NCI-H82 treated with DMSO at 0.1 percent for 48 hours (cell line): ENCODE data around the gene COX8A.
"Not testable (repeated sequence)": the region's sequence is repeated elsewhere in the genome, so short reads cannot be mapped to it uniquely, and the experiment has no call there.

Experiments
- DNase-seq: peaks from one replicate; lab custom pipeline; 2025; ENCODE audit not compliant: unreplicated experiment; lab: John Stamatoyannopoulos, UW

Gene COX8A

GRCh38 chr11:63969461-63969860 is 5.0 kb upstream of the COX8A start:
- no peak for DNase-seq

DNA sequence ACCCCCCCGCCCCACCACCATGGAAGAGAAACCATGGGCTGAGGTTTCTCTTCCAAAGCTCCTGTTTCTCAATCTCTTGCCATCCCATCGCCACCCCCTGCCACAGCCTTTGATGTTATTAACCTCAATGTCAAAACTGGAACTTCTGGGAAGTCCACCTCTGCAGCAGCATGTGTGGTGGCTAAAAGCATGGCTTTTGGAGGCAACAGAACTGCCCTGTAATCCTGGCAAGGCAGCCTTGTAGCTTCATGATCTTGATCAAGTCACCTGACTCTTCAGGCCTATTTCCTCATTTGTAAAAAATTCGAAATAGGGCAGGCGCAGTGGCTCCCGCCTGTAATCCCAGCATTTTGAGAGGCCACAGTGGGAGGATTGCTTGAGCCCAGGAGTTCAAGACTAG is 3.5 kb upstream of the COX8A start:
- DNase-seq = no peak

DNA sequence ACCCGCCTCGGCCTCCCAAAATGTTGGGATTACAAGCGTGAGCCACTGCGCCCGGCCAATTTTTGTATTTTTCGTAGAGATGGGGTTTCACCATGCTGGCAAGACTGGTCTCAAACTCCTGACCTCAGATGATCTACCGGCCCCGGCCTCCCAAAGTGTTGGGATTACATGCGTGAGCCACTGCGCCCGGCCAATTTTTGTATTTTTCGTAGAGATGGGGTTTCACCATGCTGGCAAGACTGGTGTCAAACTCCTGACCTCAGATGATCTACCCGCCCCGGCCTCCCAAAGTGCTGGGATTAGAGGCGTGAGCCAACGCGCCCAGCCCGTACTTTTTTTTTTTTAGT is 535 bp upstream of the COX8A start:
- not testable (repeated sequence) for DNase-seq

DNA sequence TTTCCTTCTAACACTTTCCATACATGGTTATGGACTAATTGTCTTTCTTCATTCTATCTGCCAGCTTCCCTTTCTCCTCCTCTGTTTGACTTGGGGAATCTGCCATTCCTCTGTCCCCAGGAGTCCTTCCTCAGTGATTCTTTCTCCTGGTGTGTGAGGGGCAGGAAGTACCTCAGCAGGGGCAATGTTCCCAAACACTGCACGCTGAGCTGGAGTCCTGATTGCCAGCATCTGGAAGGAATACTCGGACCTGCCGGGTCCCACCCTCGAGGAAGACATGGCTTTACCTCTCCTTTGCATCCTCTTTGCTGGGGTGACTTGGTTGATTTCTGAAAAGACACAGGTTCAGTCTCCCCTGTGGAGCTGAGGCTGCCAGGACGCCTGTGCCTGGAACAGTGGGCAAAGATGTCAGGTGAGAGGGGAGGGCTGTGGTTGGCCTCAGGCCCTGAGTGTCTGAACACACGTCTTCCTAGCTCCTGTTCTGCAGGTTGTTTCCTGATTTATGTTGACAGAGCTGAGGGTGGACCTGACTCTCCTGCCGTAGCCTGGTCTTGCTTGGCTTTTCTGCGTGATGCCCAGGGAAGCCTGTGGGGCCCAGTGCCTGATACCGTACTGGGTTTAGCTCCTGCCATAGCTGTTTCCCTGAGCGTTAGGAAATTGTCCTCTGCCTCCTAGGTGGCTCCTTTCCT is 4.3 kb downstream of the COX8A start:
- no peak for DNase-seq

DNA sequence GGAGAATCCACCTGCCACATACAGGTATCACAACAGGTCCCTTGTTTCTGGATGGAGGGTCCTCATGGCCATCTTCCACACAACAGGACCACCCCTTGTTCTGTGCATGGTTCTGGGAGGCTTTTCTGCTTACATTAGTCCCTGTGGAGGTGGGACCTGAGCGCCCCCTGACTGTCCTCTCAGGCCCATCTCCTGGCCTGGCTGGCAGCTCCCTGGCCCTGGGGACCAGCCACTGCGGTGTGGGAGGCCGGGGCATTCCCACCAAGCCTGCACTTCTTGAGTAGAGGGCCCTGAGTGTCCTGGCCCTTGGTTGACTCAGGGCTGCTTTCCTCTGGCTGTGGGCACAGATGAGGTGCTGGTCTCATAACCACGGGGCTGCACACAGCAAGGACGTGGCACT is 5.0 kb downstream of the COX8A start:
- no peak for DNase-seq

- DNase-seq = no peak
Measured at GRCh38 chr11:63985812-63986155, 11.4 kb downstream of the COX8A start.

GRCh38 chr11:63986156-63986931 is 11.9 kb downstream of the COX8A start, which contains the start of gene OTUB1:
OTUB1 (plus strand) TSS chr11:63986438; CDS start chr11:63986457, 19 bp downstream.
- DNase-seq = peak; percentile 66

DNA sequence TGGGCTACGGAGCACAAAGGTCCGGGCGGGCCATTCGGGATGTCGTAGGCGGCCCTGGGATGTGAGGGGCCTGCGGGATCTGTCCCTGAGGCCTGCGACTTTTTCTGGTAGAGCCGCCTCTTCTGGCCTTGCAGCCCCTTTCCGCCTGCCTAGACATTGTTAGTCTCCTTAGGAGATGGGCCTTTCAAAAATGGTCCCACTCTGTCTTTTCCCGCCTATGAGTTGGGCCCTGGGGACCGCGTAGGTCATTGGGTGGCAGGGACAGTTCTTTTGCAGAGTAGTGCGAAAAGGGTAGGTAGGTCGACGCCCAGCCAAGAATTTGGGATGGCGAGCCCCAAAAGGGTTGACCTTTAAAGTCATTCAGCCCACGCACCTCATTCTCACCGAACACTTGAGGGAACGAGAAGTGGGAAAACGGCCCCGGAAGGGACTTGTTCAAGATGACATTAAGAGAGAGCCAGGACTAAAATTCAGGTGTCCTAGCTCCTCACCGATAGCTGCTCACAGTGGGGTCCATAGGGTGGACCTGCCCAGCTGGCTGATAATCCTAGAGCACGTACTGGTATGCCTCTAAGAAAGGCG is 12.6 kb downstream of the COX8A start:
- DNase-seq = no peak

- DNase-seq = no peak
Measured at GRCh38 chr11:63991558-63991957, 17.1 kb downstream of the COX8A start.

- DNase-seq = no peak
Measured at GRCh38 chr11:63993100-63993499, 18.7 kb downstream of the COX8A start.

DNA sequence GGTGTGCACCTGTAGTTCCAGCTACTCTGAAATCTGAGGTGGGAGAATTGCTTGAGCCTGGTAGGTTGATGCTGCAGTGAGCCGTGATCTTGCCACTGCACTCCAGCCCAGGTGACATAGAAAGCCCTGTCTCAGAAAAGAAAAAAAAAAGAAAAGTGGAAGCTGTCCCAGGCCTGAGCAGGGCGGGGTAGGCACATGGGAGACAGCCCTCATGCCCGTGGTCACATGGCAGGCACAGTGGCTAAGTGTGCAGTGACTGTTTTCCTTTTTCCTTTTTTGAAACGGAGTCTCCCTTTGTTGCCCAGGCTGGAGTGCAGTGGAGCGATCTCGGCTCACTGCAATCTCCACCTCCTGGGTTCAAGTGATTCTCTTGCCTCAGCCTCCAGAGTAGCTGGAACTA is 19.6 kb downstream of the COX8A start:
- DNase-seq = no peak

DNA sequence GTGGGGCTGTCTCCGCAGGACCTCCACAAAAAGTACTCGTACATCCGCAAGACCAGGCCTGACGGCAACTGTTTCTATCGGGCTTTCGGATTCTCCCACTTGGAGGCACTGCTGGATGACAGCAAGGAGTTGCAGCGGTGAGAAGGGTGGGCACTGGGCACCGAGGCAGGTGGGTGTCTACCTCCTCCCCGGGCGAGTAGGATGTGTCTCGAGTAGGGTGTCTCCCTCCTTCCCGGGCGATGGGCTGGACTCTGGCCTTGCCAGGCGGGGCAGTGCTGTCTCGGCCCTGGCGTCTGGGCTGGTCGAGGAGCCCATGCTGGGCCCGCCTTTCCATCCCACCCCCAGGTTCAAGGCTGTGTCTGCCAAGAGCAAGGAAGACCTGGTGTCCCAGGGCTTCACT is 22.1 kb downstream of the COX8A start:
- no peak for DNase-seq

- no peak for DNase-seq
Measured at GRCh38 chr11:63997104-63997700, 22.8 kb downstream of the COX8A start.

DNA sequence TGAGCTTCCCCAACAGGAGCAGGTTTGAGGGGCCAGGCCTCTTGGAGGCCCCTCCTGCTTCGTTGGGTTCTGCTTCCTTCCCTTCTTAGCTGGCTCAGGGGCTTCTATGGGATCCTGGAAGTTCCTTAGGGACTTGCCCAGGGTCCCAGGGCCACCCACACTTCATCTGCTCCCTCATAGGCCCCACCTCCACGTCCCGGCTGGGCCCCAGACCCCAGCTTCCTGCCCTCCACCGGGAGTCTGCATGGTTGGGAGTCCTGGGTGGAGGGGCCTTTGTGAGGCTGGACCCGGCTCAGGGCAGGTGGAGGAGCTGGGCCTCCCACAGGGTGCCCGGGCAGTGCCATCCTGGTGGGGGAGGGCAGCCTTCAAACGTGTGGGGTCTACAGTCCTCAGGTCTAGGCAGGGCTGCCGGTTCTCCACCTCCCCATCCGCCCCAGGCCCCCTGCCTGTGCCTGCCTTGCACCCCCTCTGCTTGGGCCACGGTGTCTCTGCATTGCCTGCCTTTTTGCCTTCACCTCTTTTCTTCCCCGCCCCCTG is 23.4 kb downstream of the COX8A start:
- DNase-seq = no peak

GRCh38 chr11:63998558-63999348 is 24.3 kb downstream of the COX8A start:
- no peak for DNase-seq

- no peak for DNase-seq
Measured at GRCh38 chr11:63999349-64000025, 25.1 kb downstream of the COX8A start.

GRCh38 chr11:64000026-64000739 is 25.8 kb downstream of the COX8A start:
- no peak for DNase-seq

DNA sequence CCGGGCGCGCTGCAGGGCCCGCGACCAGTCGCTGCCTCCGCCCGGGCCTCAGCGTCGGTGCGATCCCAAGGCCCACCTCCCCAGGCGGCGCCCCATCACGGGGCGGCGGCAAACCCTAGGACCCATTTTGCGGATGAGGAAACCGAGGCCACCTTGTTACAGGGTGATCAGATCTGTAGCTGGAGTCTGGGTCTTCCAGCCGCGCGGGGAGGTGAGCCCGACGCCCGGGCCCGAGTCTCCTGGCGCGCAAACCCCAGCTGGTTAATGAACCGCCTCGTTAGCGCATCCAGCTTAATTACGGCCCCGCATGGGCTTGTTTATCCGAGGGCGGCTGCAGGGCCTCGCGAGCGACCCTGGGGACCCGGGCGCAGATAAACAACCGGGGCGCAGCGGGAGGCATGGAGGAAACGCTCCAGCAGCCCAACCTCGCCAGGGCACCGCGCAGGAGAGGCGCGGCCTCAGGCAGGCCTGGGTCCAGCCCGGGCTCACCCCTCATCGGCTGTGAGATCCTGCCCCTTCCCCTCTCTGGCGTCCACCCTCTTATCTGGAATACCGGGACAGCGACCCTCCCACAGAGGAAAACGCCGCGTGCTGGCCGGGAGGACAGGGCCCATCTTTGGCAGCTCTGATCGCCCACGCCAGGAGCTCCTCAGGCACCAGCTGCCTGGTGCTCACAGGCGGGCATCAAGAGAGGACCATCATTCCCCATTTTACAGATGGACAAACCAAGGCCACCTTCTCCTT is 26.5 kb downstream of the COX8A start:
- no peak for DNase-seq
